Endothelial cell of umbilical vein (primary cell): ENCODE results near the gene CMSS1. TPM values are rescaled to one million over a fixed set of nuclear protein-coding genes. Genes with fewer than 3 reads are reported as not detected.

Source experiments
- BruUV-seq: library from RNA; stranded (reverse); fragments of 400-500 nt; replicated peaks from 2 replicates; lab custom pipeline; 2021; lab: Mats Ljungman, UMichigan
- CTCF ChIA-PET: fragments of 300-600, 350-600 bp; sonication (Branson Sonifier 250); formaldehyde crosslinking; loops from one replicate; lab custom pipeline; 2021; ENCODE audit warnings: antibody characterized with exemption, inconsistent platforms; lab: Charles Lee
- POLR2A ChIA-PET: fragments of 300-600, 350-600 bp; sonication (Branson Sonifier 250); formaldehyde crosslinking; loops from one replicate; lab custom pipeline; 2021; ENCODE audit warnings: antibody characterized with exemption, inconsistent platforms; lab: Charles Lee
- DNase-seq: peaks from one replicate; pipeline ENCODE4 v3.0.0-alpha.2; 2011; ENCODE audit warnings: low read depth, low spot score
- FAIRE-seq: peaks from 2 replicates; lab custom pipeline; 2011; peaks lifted over from hg19 to GRCh38; lab: Jason Lieb, UNC
- H2AFZ ChIP-seq: 2 replicates; pipeline ENCODE4 v1.6.0; 2012; ENCODE audit warnings: low read depth, low read length, control low read depth, inconsistent platforms
- H3K27ac ChIP-seq: 2 replicates; pipeline ENCODE4 v1.5.1; 2011; ENCODE audit warnings: low read depth, mild to moderate bottlenecking, control low read depth, low read length, moderate library complexity; ENCODE audit not compliant: insufficient read depth
- H3K27me3 ChIP-seq, 2 experiments: 2 replicates each; pipeline versions ENCODE4 v1.6.0 to v1.6.1; 2011; ENCODE audit warnings: low read length in 2 of 2, mixed read lengths in 1 of 2; ENCODE audit not compliant: control insufficient read depth in 2 of 2, insufficient read depth in 2 of 2
- H3K36me3 ChIP-seq, 2 experiments: 2 replicates in 1 of 2; 3 replicates in 1 of 2; pipeline ENCODE4 v1.5.1; 2011; ENCODE audit warnings: low read length in 2 of 2, mild to moderate bottlenecking in 1 of 2, moderate library complexity in 1 of 2; ENCODE audit not compliant: control insufficient read depth in 2 of 2, insufficient read depth in 2 of 2; ENCODE audit errors: extremely low read depth in 1 of 2
- H3K4me1 ChIP-seq: 3 replicates; pipeline ENCODE4 v1.5.1; 2011; ENCODE audit warnings: mild to moderate bottlenecking, low read length; ENCODE audit not compliant: control insufficient read depth, insufficient read depth; ENCODE audit errors: extremely low read depth
- H3K4me2 ChIP-seq: 2 replicates; pipeline ENCODE4 v1.6.1; 2011; ENCODE audit warnings: low read length, control low read depth, mixed read lengths; ENCODE audit not compliant: insufficient read depth
- H3K4me3 ChIP-seq, 3 experiments: fragments of 200-600 bp in 1 of 3; sonication (generic), shearing (Covaris generic) in 1 of 3; replicated peaks in 1 of 3; 2 replicates each; pipeline ENCODE4 v1.5.1; 2011 to 2016; ENCODE audit warnings: control low read depth in 3 of 3, low read length in 3 of 3, mild to moderate bottlenecking in 2 of 3, inconsistent platforms in 1 of 3, low read depth in 1 of 3, moderate library complexity in 1 of 3; ENCODE audit not compliant: insufficient read depth in 1 of 3
- H3K79me2 ChIP-seq: 2 replicates; pipeline ENCODE4 v1.6.0; 2012; ENCODE audit warnings: low read length, inconsistent platforms; ENCODE audit not compliant: control insufficient read depth, insufficient read depth
- H3K9ac ChIP-seq: replicated peaks from 2 replicates; pipeline ENCODE3; 2011; ENCODE audit warnings: low read length, control low read depth; ENCODE audit not compliant: insufficient read depth; ENCODE audit errors: extremely low read depth
- H3K9me1 ChIP-seq: replicated peaks from 3 replicates; pipeline ENCODE4 v1.6.0; 2011; ENCODE audit warnings: mild to moderate bottlenecking, low read length; ENCODE audit not compliant: control insufficient read depth, insufficient read depth; ENCODE audit errors: extremely low read depth
- H3K9me3 ChIP-seq: replicated peaks from 2 replicates; pipeline ENCODE4 v1.5.1; 2012; ENCODE audit warnings: low read length, inconsistent platforms; ENCODE audit not compliant: control insufficient read depth, insufficient read depth
- H4K20me1 ChIP-seq: replicated peaks from 2 replicates; pipeline ENCODE3; 2011; ENCODE audit warnings: mild to moderate bottlenecking, low read length; ENCODE audit not compliant: control insufficient read depth, insufficient read depth; ENCODE audit errors: extremely low read depth
- EZH2 ChIP-seq: IDR thresholded peaks from 2 replicates; pipeline ENCODE4 v1.6.1; 2012; ENCODE audit warnings: borderline replicate concordance, low read depth, mild to moderate bottlenecking, moderate library complexity, low read length, inconsistent platforms; ENCODE audit not compliant: severe bottlenecking
- FOS ChIP-seq: IDR thresholded peaks from 2 replicates; pipeline ENCODE4 v1.6.1; 2011; ENCODE audit warnings: mild to moderate bottlenecking, low read length, moderate library complexity, borderline replicate concordance; ENCODE audit not compliant: insufficient read depth
- GATA2 ChIP-seq: IDR thresholded peaks from 2 replicates; pipeline ENCODE4 v1.7.0; 2011; ENCODE audit warnings: low read depth, mild to moderate bottlenecking, moderate library complexity, mixed read lengths, low read length; ENCODE audit not compliant: insufficient read length, insufficient read depth
- JUN ChIP-seq: IDR thresholded peaks from 2 replicates; pipeline ENCODE4 v1.6.1; 2011; ENCODE audit warnings: borderline replicate concordance, low read depth; ENCODE audit not compliant: insufficient read length, insufficient read depth
- MAX ChIP-seq: IDR thresholded peaks from 2 replicates; pipeline ENCODE4 v1.6.1; 2011; ENCODE audit not compliant: insufficient read depth, insufficient read length
- MYC ChIP-seq: IDR thresholded peaks from one replicate; pipeline ENCODE4 v1.6.1; 2011; ENCODE audit warnings: mild to moderate bottlenecking, low read depth, low read length
- POLR2A ChIP-seq: IDR thresholded peaks from 2 replicates; pipeline ENCODE4 v1.6.1; 2012; ENCODE audit warnings: low read depth, mild to moderate bottlenecking, control low read depth, low read length
- POLR2AphosphoS5 ChIP-seq: IDR thresholded peaks from 2 replicates; pipeline ENCODE4 v1.6.1; 2012; ENCODE audit warnings: low read depth, mild to moderate bottlenecking, control low read depth, low read length, moderate library complexity; ENCODE audit not compliant: insufficient read depth
- dilution Hi-C: fragments of 300-500 bp; cut with MboI; formaldehyde crosslinking; loops from one replicate; pipeline ENCODE4 v1.15.0; 2019; ENCODE audit warnings: low sequenced_read_pairs; ENCODE audit not compliant: extremely low pct_ligation_motif_present
- intact Hi-C: fragments of 100-400 bp; cut with micrococcal nuclease; formaldehyde crosslinking; loops from one replicate; pipeline ENCODE4 v1.10.0; 2022
- polyA plus RNA-seq, 4 experiments: library from polyadenylated mRNA; depleted of rRNA in 3 of 4; stranded (reverse) in 3 of 4; unstranded in 1 of 4; fragments of >200 nt; gene quantifications; 2 replicates each; pipeline versions ENCODE4 v1.2.1 to v1.2.3, GENCODE V29; 2011 to 2012; ENCODE audit warnings: missing spikeins in 1 of 4
- total RNA-seq: library from RNA; stranded (reverse); gene quantifications from 2 replicates; pipeline ENCODE4 v1.2.3, GENCODE V29; 2021
- TF ChIP-seq, protein P1 (sequence below), 2 donors: IDR thresholded peaks; 1 replicate in 1 of 2; 2 replicates in 1 of 2; pipeline ENCODE4 v1.5.1; 2011; ENCODE audit warnings: low read length in 2 of 2, mild to moderate bottlenecking in 2 of 2, moderate library complexity in 2 of 2, control low read depth in 1 of 2, inconsistent platforms in 1 of 2, low read depth in 1 of 2; ENCODE audit not compliant: insufficient read depth in 1 of 2; ENCODE audit errors: extremely low read depth in 1 of 2

The CMSS1 gene
- total and polyA plus RNA-seq, 2 donors (not counting 3 experiments of a cell fraction or from before 2014, with no cell fraction given) = 9.7 to 60.6 TPM

DNA sequence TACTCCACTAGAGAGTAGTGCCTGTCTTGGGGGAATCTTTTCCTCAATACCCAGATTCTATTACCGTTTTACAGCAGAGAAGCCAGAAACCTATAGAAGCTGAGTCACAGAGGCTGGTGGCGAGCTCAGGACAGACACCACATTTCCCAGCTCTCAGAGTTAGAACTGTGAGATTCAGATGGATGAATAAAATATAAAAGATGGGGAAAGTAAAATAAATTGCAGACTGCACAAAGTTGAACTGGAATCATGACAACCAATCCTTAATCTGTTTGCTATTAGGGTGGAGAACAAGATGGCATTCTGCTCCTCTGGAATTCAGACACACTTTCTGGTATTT is 40.5 kb upstream of the CMSS1 start:
- TF ChIP-seq JUN (no peak), POLR2AphosphoS5 (no peak), MYC (no peak), FOS (no peak), GATA2 (no peak), MAX (no peak), EZH2 (no peak), POLR2A (no peak)
- TF ChIP-seq, protein P1, sequence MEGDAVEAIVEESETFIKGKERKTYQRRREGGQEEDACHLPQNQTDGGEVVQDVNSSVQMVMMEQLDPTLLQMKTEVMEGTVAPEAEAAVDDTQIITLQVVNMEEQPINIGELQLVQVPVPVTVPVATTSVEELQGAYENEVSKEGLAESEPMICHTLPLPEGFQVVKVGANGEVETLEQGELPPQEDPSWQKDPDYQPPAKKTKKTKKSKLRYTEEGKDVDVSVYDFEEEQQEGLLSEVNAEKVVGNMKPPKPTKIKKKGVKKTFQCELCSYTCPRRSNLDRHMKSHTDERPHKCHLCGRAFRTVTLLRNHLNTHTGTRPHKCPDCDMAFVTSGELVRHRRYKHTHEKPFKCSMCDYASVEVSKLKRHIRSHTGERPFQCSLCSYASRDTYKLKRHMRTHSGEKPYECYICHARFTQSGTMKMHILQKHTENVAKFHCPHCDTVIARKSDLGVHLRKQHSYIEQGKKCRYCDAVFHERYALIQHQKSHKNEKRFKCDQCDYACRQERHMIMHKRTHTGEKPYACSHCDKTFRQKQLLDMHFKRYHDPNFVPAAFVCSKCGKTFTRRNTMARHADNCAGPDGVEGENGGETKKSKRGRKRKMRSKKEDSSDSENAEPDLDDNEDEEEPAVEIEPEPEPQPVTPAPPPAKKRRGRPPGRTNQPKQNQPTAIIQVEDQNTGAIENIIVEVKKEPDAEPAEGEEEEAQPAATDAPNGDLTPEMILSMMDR (IDR thresholded peaks at IDR 0.05; ENCODE audit: extremely low read depth in 1 of 2, insufficient read depth in 1 of 2, low read depth in 1 of 2, low read length in 2 of 2) = no peak
- Histone ChIP-seq H4K20me1 (no peaks in the 10 kb centered on the region), H3K9ac (no peak overlapping the region), H3K4me1 (peaks cover 7% of the 10 kb centered on the region), H2AFZ (no peak overlapping the region), H3K4me2 (no peak overlapping the region), H3K9me1 (no peaks in the 10 kb centered on the region), H3K79me2 (no peaks in the 10 kb centered on the region), H3K36me3 (peaks cover 5 to 15% of the 10 kb centered on the region in 2 experiments), H3K9me3 (no peaks in the 10 kb centered on the region), H3K27me3 (no peaks in the 10 kb centered on the region), H3K27ac (no peak overlapping the region), H3K4me3 (no peak overlapping the region)
- peak; percentile 50 for FAIRE-seq
- ChIA-PET POLR2A (no interaction called here), CTCF (interaction anchor here (1.7 to 2.9 kb wide), 2 partner anchors 9 to 12 kb away, joined by 5 to 9 read pairs; no protein-coding TSS in a partner anchor)
- dilution Hi-C loops (no loop called here), intact Hi-C loops (no loop called here)
- BruUV-seq = no TSS peak
- no peak for DNase-seq
